GM12865 (cell line): Measurements from ENCODE around the gene MPO.
A peak's percentile ranks its signal among the peaks of the same experiment; 100 is the strongest.

Experiments
- DNase-seq: peaks from one replicate; pipeline ENCODE4 v3.0.0; 2010; ENCODE audit warnings: low read depth
- H3K4me3 ChIP-seq: 2 replicates; pipeline ENCODE4 v1.5.1; 2011; ENCODE audit warnings: mild to moderate bottlenecking, low read depth, low read length, control low read depth
- CTCF ChIP-seq: IDR thresholded peaks from 2 replicates; pipeline ENCODE4 v1.5.1; 2011; ENCODE audit warnings: low read length, control low read depth, low read depth, inconsistent platforms; ENCODE audit not compliant: insufficient read depth; ENCODE audit errors: missing control alignments

Gene MPO

DNA sequence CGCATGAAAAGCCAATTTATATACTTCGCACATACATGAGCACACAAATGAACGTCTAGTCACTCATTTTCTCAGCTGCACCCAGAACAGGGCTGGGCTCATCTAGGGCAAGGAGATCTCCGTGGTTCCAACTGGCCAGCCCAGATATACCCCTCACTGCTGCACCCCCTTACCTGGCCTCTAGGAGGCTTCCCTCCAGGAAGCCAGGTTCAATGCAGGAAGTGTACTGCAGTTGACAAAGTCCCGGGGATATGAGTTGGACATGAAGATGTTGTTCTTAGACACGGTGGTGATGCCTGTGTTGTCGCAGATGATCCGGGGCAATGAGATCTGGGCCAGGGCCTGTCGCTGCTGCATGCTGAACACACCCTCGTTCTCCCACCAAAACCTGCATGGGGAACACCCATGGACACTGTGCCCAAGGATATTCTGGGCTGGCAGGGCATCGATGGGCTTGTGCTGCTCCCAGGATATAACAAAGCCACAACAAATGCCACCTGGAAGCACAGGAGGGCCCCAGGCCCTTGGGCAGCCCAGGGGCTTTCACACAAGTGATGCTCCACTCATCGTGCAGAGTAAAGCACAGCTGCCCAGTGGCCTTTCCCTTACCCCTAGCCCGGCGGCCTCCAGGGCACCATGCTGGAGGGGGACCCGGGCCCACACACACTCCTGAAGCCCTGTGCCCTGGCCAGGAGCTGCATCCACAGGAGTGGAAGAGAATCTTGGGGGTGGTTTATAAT lies 10.1 kb downstream of the MPO start:
- H3K4me3 ChIP-seq, result no peak overlapping the region
- TF ChIP-seq CTCF, result peak; percentile 30
- DNase-seq, result no peak

- no peak overlapping the region for H3K4me3 ChIP-seq
- no peak for DNase-seq
- no peak for TF ChIP-seq CTCF
These were observed 11.0 kb downstream of the MPO start for GRCh38 chr17:58269557-58270291.

- H3K4me3 ChIP-seq, result no peak overlapping the region
- no peak for TF ChIP-seq CTCF
These were observed 11.8 kb downstream of the MPO start for GRCh38 chr17:58268774-58269556.

DNA sequence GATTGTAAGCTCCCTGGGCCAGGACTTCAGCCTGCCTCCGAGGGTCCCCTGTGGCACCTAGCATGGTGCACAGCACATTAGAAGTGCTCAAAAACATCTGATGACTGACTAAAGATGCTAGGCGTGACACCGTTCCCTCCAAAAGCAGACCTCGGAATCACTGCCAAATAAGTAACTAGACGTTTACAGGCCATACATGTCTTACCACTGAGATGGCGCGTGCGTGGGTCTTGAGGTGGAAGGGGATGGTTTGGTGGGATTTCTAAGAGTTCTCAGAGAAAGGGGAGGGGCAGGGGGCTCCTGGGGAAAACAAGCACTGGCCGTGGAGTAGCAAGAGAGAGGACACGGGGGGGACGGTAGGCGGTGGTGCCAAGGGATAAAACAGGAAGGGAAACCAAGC lies 12.4 kb downstream of the MPO start:
- no peak overlapping the region for H3K4me3 ChIP-seq
- TF ChIP-seq CTCF, result no peak
- DNase-seq, result no peak

More at GRCh38 chr17:58268774-58269556, 11.8 kb downstream of the MPO start:
- DNase-seq, result no peak

- TF ChIP-seq CTCF, result no peak
- no peak for DNase-seq
- no peak overlapping the region for H3K4me3 ChIP-seq
These were observed 13.1 kb downstream of the MPO start for GRCh38 chr17:58267347-58268324.
